PC-9 (cell line): ENCODE data around the gene RNASEH1. TPM values are rescaled to one million over a fixed set of nuclear protein-coding genes. Genes with fewer than 3 reads are reported as not detected.

Experiments used
- BruUV-seq: library from RNA; stranded (reverse); fragments of 400-500 nt; replicated peaks from 2 replicates; lab custom pipeline; 2021; lab: Mats Ljungman, UMichigan
- CTCF ChIA-PET: fragments of 300-600 bp; sonication (Branson Sonifier 250); formaldehyde crosslinking; loops from one replicate; lab custom pipeline; 2022; ENCODE audit warnings: antibody characterized with exemption; lab: Charles Lee
- POLR2A ChIA-PET: fragments of 300-600 bp; sonication (Branson Sonifier 250); formaldehyde crosslinking; loops from one replicate; lab custom pipeline; 2022; ENCODE audit warnings: antibody characterized with exemption; ENCODE audit not compliant: unreplicated experiment; lab: Charles Lee
- DNase-seq, 2 experiments: peaks; one replicate each; pipeline versions ENCODE4 v3.0.0 to v3.0.0-alpha.2; 2015 to 2022; ENCODE audit warnings: mixed read lengths in 1 of 2
- H2AFZ ChIP-seq: fragments of 200-600 bp; sonication (generic); 2 replicates; pipeline ENCODE4 v1.8.1; 2017; ENCODE audit warnings: antibody characterized with exemption
- H3F3A ChIP-seq: fragments of 200-600 bp; sonication (generic); 2 replicates; pipeline ENCODE4 v1.8.1; 2017; ENCODE audit warnings: antibody characterized with exemption, mild to moderate bottlenecking, low read depth; ENCODE audit not compliant: insufficient read depth
- H3K27ac ChIP-seq: fragments of 200-600 bp; sonication (generic); 2 replicates; pipeline ENCODE4 v1.6.1; 2016; ENCODE audit warnings: mixed run types
- H3K27me3 ChIP-seq: fragments of 200-600 bp; sonication (generic); 2 replicates; pipeline ENCODE4 v1.6.1; 2016; ENCODE audit warnings: low read depth, mixed run types; ENCODE audit not compliant: insufficient read depth
- H3K36me3 ChIP-seq: fragments of 200-600 bp; sonication (generic); 2 replicates; pipeline ENCODE4 v1.6.1; 2016; ENCODE audit warnings: low read depth, mixed run types
- H3K4me1 ChIP-seq: fragments of 200-600 bp; sonication (generic); replicated peaks from 2 replicates; pipeline ENCODE4 v1.6.1; 2016; ENCODE audit warnings: mixed run types; ENCODE audit not compliant: insufficient read depth
- H3K4me2 ChIP-seq: fragments of 200-600 bp; sonication (generic); 2 replicates; pipeline ENCODE4 v1.6.1; 2017; ENCODE audit warnings: mixed run types
- H3K4me3 ChIP-seq: fragments of 200-600 bp; sonication (generic); 2 replicates; pipeline ENCODE4 v1.6.1; 2016; ENCODE audit warnings: mixed run types
- H3K79me2 ChIP-seq: fragments of 200-600 bp; sonication (generic); 2 replicates; pipeline ENCODE4 v1.6.1; 2017; ENCODE audit warnings: low read depth, mixed run types
- H3K9me2 ChIP-seq: fragments of 200-600 bp; sonication (generic); 2 replicates; pipeline ENCODE4 v1.8.1; 2017; ENCODE audit warnings: mild to moderate bottlenecking; ENCODE audit not compliant: insufficient read depth
- H3K9me3 ChIP-seq: fragments of 200-600 bp; sonication (generic); 2 replicates; pipeline ENCODE4 v1.8.1; 2016; ENCODE audit warnings: low read depth; ENCODE audit not compliant: insufficient read depth
- H4K20me1 ChIP-seq: fragments of 200-600 bp; sonication (generic); 2 replicates; pipeline ENCODE4 v1.8.1; 2017; ENCODE audit not compliant: insufficient read depth
- EZH2 ChIP-seq: fragments of 200-600 bp; sonication (generic); IDR thresholded peaks from 2 replicates; pipeline ENCODE4 v1.8.0; 2017; ENCODE audit warnings: antibody characterized with exemption, low read depth
- intact Hi-C: fragments of 100-400 bp; cut with micrococcal nuclease; formaldehyde crosslinking; loops from one replicate; pipeline ENCODE4 v1.10.0; 2022; ENCODE audit not compliant: unreplicated experiment
- total RNA-seq: library from RNA; stranded (reverse); gene quantifications from 2 replicates; pipeline ENCODE4 v1.2.3, GENCODE V29; 2021
- TF ChIP-seq, protein P1 (sequence below): fragments of 200-600 bp; sonication (generic); conservative IDR thresholded peaks from 2 replicates; pipeline ENCODE4 v1.6.1; 2017; ENCODE audit warnings: mixed run types, antibody characterized with exemption, mild to moderate bottlenecking, moderate library complexity

Gene RNASEH1
- total RNA-seq, 1 experiment from 2014 or later = 28.4 TPM

DNA sequence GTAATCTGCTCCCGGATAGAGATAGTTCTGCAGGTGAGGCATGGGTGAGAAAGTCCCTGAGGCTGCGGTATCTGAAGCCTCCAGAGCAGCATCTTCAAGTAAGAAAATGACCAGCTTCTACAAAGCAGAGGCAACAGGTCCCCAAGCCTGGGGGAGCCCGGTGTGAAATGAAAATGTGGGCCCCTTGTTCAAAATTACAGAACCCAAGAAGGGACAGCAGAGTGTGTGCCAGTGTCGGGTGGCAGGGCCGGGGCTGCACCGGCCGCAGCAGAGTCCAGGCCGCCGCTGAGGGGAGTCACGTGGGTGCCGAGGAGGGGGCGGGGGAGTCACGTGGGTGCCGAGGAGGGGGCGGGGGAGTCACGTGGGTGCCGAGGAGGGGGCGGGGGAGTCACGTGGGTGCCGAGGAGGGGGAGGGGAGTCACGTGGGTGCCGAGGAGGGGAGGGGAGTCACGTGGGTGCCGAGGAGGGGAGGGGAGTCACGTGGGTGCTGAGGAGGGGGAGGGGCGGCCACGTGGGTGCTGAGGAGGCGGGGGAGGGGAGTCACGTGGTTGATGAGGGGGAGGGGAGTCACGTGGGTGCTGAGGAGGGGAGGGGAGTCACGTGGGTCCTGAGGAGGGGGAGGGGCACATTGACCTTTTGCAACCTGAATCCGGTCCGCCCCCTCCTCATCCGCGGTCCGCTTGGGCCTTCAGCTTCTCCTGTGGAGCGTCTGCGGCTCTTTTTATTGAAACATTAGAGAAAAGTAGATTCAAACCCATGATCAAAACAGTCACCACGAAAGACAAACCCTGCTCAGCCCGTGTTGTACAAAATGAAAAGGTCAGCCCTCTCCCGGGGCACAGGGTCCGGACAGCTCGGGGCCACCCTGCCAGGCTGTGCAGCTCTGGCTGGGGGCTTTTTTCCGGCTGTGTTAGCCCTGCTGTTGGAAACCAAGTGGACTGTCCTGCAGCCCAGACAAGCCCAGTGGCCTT, 47.1 kb upstream of the RNASEH1 start:
- H3K79me2 ChIP-seq = peaks cover 14% of the 10 kb centered on the region
- TF ChIP-seq, protein P1, sequence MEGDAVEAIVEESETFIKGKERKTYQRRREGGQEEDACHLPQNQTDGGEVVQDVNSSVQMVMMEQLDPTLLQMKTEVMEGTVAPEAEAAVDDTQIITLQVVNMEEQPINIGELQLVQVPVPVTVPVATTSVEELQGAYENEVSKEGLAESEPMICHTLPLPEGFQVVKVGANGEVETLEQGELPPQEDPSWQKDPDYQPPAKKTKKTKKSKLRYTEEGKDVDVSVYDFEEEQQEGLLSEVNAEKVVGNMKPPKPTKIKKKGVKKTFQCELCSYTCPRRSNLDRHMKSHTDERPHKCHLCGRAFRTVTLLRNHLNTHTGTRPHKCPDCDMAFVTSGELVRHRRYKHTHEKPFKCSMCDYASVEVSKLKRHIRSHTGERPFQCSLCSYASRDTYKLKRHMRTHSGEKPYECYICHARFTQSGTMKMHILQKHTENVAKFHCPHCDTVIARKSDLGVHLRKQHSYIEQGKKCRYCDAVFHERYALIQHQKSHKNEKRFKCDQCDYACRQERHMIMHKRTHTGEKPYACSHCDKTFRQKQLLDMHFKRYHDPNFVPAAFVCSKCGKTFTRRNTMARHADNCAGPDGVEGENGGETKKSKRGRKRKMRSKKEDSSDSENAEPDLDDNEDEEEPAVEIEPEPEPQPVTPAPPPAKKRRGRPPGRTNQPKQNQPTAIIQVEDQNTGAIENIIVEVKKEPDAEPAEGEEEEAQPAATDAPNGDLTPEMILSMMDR = no peak
- TF ChIP-seq EZH2 = no peak
- no peaks in the 10 kb centered on the region for H3K9me2 ChIP-seq
- intact Hi-C loops = no loop called here
- ChIA-PET CTCF (no interaction called here), POLR2A (interaction anchor here (0.6 kb wide), 1 partner anchor 29 kb away, joined by 10 read pairs; no protein-coding TSS in a partner anchor)
- no TSS peak for BruUV-seq
- H3K4me2 ChIP-seq = peak overlapping the region; percentile 100
- peak overlapping the region; percentile 74 for H3K27ac ChIP-seq
- H3K27me3 ChIP-seq = no peaks in the 10 kb centered on the region
- peaks cover 21% of the 10 kb centered on the region for H3K4me1 ChIP-seq
- no peaks in the 10 kb centered on the region for H4K20me1 ChIP-seq
- H3K36me3 ChIP-seq = no peaks in the 10 kb centered on the region
- H2AFZ ChIP-seq = peak overlapping the region; percentile 98
- no peaks in the 10 kb centered on the region for H3K9me3 ChIP-seq
- DNase-seq = peak; percentile 65 to 73
- peak overlapping the region; percentile 91 for H3K4me3 ChIP-seq
- peaks cover 4% of the 10 kb centered on the region; the same call in 1 of the 2 replicates for H3F3A ChIP-seq

DNA sequence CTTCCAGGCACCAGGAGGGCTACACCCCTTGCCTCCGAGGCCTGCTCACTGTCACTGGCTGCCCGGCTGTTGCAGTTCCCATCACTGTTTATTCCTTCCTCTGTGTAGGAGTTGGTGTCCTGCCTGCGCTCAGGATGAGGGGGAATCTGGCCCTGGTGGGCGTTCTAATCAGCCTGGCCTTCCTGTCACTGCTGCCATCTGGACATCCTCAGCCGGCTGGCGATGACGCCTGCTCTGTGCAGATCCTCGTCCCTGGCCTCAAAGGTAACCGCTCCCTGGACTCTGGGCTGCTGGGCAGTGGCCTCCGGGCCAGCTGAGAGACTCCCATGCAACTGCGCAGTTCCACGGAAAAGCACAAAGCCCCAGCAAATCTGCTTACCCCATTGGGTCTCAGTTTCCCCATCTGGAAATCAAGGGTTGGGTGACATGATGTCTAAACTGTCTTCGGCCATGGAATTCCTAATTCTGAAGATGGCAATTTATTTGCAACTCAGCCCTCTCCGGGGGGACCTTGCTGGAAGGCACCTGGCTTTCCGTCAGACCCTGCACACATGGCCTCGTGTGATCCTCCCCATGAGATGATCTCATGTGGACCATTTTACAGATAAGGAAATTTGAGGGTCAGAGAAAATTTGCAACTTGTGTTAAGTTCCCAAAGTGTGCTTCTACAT, 46.2 kb upstream of the RNASEH1 start:
- CTCF ChIA-PET = no interaction called here
- H3K79me2 ChIP-seq = peaks cover 14% of the 10 kb centered on the region
- no peak for DNase-seq
- no peaks in the 10 kb centered on the region for H3K9me3 ChIP-seq
- H3K27me3 ChIP-seq = no peaks in the 10 kb centered on the region
- H3K36me3 ChIP-seq = no peaks in the 10 kb centered on the region
- H2AFZ ChIP-seq = peak overlapping the region; percentile 95; the same call in 1 of the 2 replicates
- peak overlapping the region; percentile 100 for H3K4me2 ChIP-seq
- POLR2A ChIA-PET = interaction anchor here (0.6 kb wide), 1 partner anchor 28 kb away, joined by 10 read pairs; no protein-coding TSS in a partner anchor
- no peaks in the 10 kb centered on the region for H3K9me2 ChIP-seq
- H3F3A ChIP-seq = peaks cover 4% of the 10 kb centered on the region; the same call in 1 of the 2 replicates
- peak overlapping the region; percentile 52 for H3K27ac ChIP-seq
- H4K20me1 ChIP-seq = no peaks in the 10 kb centered on the region
- H3K4me3 ChIP-seq = no peak overlapping the region
- TF ChIP-seq, protein P1 = no peak
- no peak for TF ChIP-seq EZH2
- peaks cover 21% of the 10 kb centered on the region for H3K4me1 ChIP-seq
- BruUV-seq = TSS peak; percentile 98
- intact Hi-C loops = no loop called here

DNA sequence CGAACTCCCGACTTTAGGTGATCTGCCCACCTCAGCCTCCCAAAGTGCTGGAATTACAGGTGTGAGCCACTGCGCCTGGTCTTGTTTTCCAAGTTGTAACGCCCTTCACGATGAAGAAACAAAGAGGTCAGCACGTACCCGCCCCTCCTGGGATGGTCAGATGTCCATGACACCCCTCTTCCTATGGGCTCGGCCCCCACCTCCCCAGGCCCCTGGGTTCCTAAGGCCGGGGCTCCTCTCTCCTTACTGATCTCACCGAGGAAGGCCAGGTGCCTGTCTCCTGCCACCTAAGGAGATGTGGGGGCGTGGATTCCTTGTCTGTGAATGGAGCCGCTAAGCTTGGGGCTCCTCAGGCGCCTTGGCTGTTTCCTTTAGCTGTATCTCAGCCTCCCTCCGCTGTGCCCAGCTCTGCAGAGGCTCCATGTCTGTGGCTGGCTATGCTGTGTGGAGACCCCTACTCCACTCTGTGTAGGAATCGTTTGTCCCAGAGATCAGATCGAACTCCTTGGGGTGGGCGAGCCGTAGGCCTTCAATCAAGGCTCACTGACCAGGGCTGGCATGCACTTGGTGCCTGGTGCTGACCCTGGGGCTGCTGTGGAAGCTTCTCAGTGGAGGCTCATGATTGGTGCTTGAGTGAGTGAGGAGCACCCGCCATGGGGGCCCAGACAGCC, 45.5 kb upstream of the RNASEH1 start:
- H3F3A ChIP-seq = peaks cover 4% of the 10 kb centered on the region; the same call in 1 of the 2 replicates
- H4K20me1 ChIP-seq = no peaks in the 10 kb centered on the region
- H2AFZ ChIP-seq = no peak overlapping the region
- H3K9me2 ChIP-seq = no peaks in the 10 kb centered on the region
- CTCF ChIA-PET = no interaction called here
- H3K4me1 ChIP-seq = peaks cover 21% of the 10 kb centered on the region
- no peak overlapping the region for H3K4me3 ChIP-seq
- POLR2A ChIA-PET = no interaction called here
- H3K36me3 ChIP-seq = no peaks in the 10 kb centered on the region
- no peaks in the 10 kb centered on the region for H3K27me3 ChIP-seq
- intact Hi-C loops = no loop called here
- H3K4me2 ChIP-seq = no peak overlapping the region
- DNase-seq = no peak
- no peaks in the 10 kb centered on the region for H3K9me3 ChIP-seq
- TF ChIP-seq, protein P1 = no peak
- TF ChIP-seq EZH2 = no peak
- peaks cover 14% of the 10 kb centered on the region for H3K79me2 ChIP-seq
- H3K27ac ChIP-seq = no peak overlapping the region
- BruUV-seq = no TSS peak
